ENCODE results near the gene HSPBP1. TPM values are rescaled to one million over a fixed set of nuclear protein-coding genes. Genes with fewer than 3 reads are reported as not detected.

Gene HSPBP1
- total RNA-seq, 1 donor = 7.9 TPM

- Histone ChIP-seq H3K4me3 (ENCODE audit: low read length) (no peak overlapping the region), H3K4me1 (ENCODE audit: insufficient read depth, low read length) (no peaks in the 10 kb centered on the region), H3K27me3 (ENCODE audit: insufficient read depth, low read length) (no peaks in the 10 kb centered on the region), H3K9me3 (ENCODE audit: low read depth, low read length) (no peaks in the 10 kb centered on the region)
These were observed 9.3 kb upstream of the HSPBP1 start for GRCh38 chr19:55289117-55289796.

- Histone ChIP-seq H3K4me3 (ENCODE audit: low read length) (no peak overlapping the region), H3K9me3 (ENCODE audit: low read depth, low read length) (no peaks in the 10 kb centered on the region), H3K4me1 (ENCODE audit: insufficient read depth, low read length) (peaks cover 4% of the 10 kb centered on the region), H3K27me3 (ENCODE audit: insufficient read depth, low read length) (no peaks in the 10 kb centered on the region)
These were observed 7.6 kb upstream of the HSPBP1 start for GRCh38 chr19:55287361-55288079.

- Histone ChIP-seq H3K9me3 (ENCODE audit: low read depth, low read length) (no peaks in the 10 kb centered on the region), H3K4me3 (ENCODE audit: low read length) (no peak overlapping the region)
These were observed 5.5 kb upstream of the HSPBP1 start for GRCh38 chr19:55285229-55285890.

GRCh38 chr19:55284405-55285058 lies 4.6 kb upstream of the HSPBP1 start:
- Histone ChIP-seq H3K4me3 (ENCODE audit: low read length) (no peak overlapping the region), H3K4me1 (ENCODE audit: insufficient read depth, low read length) (peaks cover 17% of the 10 kb centered on the region), H3K9me3 (ENCODE audit: low read depth, low read length) (no peaks in the 10 kb centered on the region), H3K27me3 (ENCODE audit: insufficient read depth, low read length) (no peaks in the 10 kb centered on the region)

More at GRCh38 chr19:55285229-55285890, 5.5 kb upstream of the HSPBP1 start:
- peaks cover 14% of the 10 kb centered on the region for H3K4me1 ChIP-seq (ENCODE audit: insufficient read depth, low read length)
- no peaks in the 10 kb centered on the region for H3K27me3 ChIP-seq (ENCODE audit: insufficient read depth, low read length)

- Histone ChIP-seq H3K4me3 (ENCODE audit: low read length) (no peak within 1 kb of the TSS), H3K27me3 (ENCODE audit: insufficient read depth, low read length) (no peaks in the 10 kb centered on the region), H3K9me3 (ENCODE audit: low read depth, low read length) (no peaks in the 10 kb centered on the region), H3K4me1 (ENCODE audit: insufficient read depth, low read length) (peaks cover 22% of the 10 kb centered on the region)
These were observed 3.9 kb upstream of the HSPBP1 start, which contains the start of gene BRSK1 for GRCh38 chr19:55283548-55284377. BRSK1 (plus strand) TSS chr19:55283997; CDS start chr19:55284443, 446 bp downstream.

- Histone ChIP-seq H3K4me1 (ENCODE audit: insufficient read depth, low read length) (peaks cover 48% of the 10 kb centered on the region), H3K27me3 (ENCODE audit: insufficient read depth, low read length) (no peaks in the 10 kb centered on the region), H3K4me3 (ENCODE audit: low read length) (peak overlapping the region; percentile 71), H3K9me3 (ENCODE audit: low read depth, low read length) (no peaks in the 10 kb centered on the region)
These were observed 570 bp downstream of the HSPBP1 start for GRCh38 chr19:55279340-55279739.

- Histone ChIP-seq H3K4me1 (ENCODE audit: insufficient read depth, low read length) (peaks cover 48% of the 10 kb centered on the region), H3K4me3 (ENCODE audit: low read length) (no peak overlapping the region), H3K27me3 (ENCODE audit: insufficient read depth, low read length) (no peaks in the 10 kb centered on the region), H3K9me3 (ENCODE audit: low read depth, low read length) (no peaks in the 10 kb centered on the region)
These were observed 1.3 kb downstream of the HSPBP1 start for GRCh38 chr19:55278391-55279135.

GRCh38 chr19:55277494-55277893 lies 2.4 kb downstream of the HSPBP1 start:
- H3K4me3 ChIP-seq (ENCODE audit: low read length) = no peak overlapping the region
- peaks cover 44% of the 10 kb centered on the region for H3K4me1 ChIP-seq (ENCODE audit: insufficient read depth, low read length)
- H3K9me3 ChIP-seq (ENCODE audit: low read depth, low read length) = no peaks in the 10 kb centered on the region
- no peaks in the 10 kb centered on the region for H3K27me3 ChIP-seq (ENCODE audit: insufficient read depth, low read length)

GRCh38 chr19:55276720-55277430 lies 3.0 kb downstream of the HSPBP1 start:
- Histone ChIP-seq H3K4me3 (ENCODE audit: low read length) (no peak overlapping the region), H3K27me3 (ENCODE audit: insufficient read depth, low read length) (no peaks in the 10 kb centered on the region), H3K9me3 (ENCODE audit: low read depth, low read length) (no peaks in the 10 kb centered on the region), H3K4me1 (ENCODE audit: insufficient read depth, low read length) (peaks cover 44% of the 10 kb centered on the region)

GRCh38 chr19:55275851-55276719 lies 3.8 kb downstream of the HSPBP1 start:
- Histone ChIP-seq H3K4me3 (ENCODE audit: low read length) (no peak overlapping the region), H3K4me1 (ENCODE audit: insufficient read depth, low read length) (peaks cover 41% of the 10 kb centered on the region), H3K27me3 (ENCODE audit: insufficient read depth, low read length) (no peaks in the 10 kb centered on the region), H3K9me3 (ENCODE audit: low read depth, low read length) (no peaks in the 10 kb centered on the region)

GRCh38 chr19:55273978-55274707 lies 5.8 kb downstream of the HSPBP1 start:
- Histone ChIP-seq H3K27me3 (ENCODE audit: insufficient read depth, low read length) (no peaks in the 10 kb centered on the region), H3K9me3 (ENCODE audit: low read depth, low read length) (no peaks in the 10 kb centered on the region), H3K4me1 (ENCODE audit: insufficient read depth, low read length) (peaks cover 27% of the 10 kb centered on the region), H3K4me3 (ENCODE audit: low read length) (no peak overlapping the region)

- Histone ChIP-seq H3K4me1 (ENCODE audit: insufficient read depth, low read length) (peaks cover 16% of the 10 kb centered on the region), H3K27me3 (ENCODE audit: insufficient read depth, low read length) (no peaks in the 10 kb centered on the region), H3K9me3 (ENCODE audit: low read depth, low read length) (no peaks in the 10 kb centered on the region), H3K4me3 (ENCODE audit: low read length) (no peak overlapping the region)
These were observed 7.8 kb downstream of the HSPBP1 start for GRCh38 chr19:55272142-55272541.
